KOPT-K1 (cell line): ENCODE results near the gene SIGLEC1.

Source experiments
- H3K27ac ChIP-seq: fragments of 200-600 bp; sonication (generic); 2 replicates; pipeline ENCODE4 v1.5.1; 2016; ENCODE audit warnings: antibody characterized with exemption, mild to moderate bottlenecking, low read depth, low read length; ENCODE audit not compliant: poor library complexity, severe bottlenecking
- H3K36me3 ChIP-seq: fragments of 200-600 bp; sonication (generic); 2 replicates; pipeline ENCODE4 v1.5.1; 2017; ENCODE audit warnings: antibody characterized with exemption, mild to moderate bottlenecking, low read length, moderate library complexity; ENCODE audit not compliant: insufficient read depth
- H3K9me3 ChIP-seq: fragments of 200-600 bp; sonication (generic); 2 replicates; pipeline ENCODE4 v1.5.1; 2017; ENCODE audit warnings: antibody characterized with exemption, low read length, mild to moderate bottlenecking; ENCODE audit not compliant: insufficient read depth, poor library complexity, severe bottlenecking

Gene SIGLEC1

DNA sequence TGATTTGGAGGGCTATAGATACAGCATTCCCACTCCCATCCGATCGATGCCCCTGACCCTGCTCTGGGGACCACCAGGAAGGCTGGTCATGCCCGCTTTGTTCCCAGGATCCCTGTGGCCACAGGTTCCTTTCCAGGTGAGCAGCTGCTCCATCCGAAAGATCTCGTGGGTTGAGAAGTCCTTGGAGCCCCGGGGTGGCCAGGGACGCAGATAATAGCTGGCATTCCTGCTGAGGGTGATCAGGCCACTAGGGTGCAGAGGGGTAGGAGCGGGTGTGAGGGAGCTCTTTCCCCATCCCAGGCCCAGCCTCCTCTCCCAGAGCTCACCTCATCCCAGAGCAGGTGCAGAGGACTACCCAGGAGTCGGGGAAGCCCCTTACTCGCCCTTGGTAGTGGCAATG is 38.0 kb downstream of the SIGLEC1 start:
- H3K36me3 ChIP-seq, result no peaks in the 10 kb centered on the region

DNA sequence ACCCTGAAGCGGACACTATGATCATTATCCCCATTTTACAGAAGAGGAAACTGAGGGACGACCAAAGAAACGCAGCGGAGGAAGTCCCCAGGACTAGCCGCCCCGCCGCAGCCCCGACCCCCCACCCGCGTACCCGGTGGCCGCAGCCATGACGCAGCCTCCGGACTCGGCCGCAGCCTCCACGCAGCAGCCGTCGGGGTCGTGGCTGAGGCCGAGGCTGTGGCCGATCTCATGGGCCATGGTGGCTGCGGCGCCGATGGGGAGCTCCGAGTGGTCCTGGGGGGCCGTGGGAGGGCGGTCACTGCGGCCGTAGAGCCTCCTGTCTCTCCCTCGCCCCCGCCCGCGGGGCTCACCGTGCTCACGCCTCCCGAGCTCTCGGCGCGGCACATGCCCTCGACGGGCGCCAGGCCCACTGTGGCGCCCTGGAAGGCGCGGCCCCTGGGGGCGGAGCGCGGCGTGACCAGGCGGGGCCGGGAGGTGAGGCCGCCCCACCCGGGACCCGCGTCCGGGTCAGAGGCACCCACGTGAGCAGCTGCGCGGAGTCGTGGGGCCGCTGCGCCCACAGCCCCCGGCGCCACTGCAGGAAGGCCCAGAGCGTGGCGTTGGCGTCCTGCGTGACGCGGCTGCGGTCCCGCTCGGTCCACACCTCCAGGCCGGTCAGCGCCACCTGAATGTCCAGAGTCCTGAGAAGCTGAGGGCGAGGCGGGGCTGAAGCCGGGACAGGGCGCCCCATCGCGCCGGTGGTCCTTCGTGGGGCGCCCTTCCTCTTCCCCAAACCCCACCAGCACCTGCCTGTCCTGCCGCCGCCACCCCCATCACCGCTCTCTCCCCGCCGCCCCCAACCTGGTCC is 39.0 kb downstream of the SIGLEC1 start:
- Histone ChIP-seq H3K36me3 (no peaks in the 10 kb centered on the region), H3K27ac (no peak overlapping the region), H3K9me3 (no peaks in the 10 kb centered on the region)

More for the DNA sequence above, 38.0 kb downstream of the SIGLEC1 start:
- Histone ChIP-seq H3K9me3 (no peaks in the 10 kb centered on the region), H3K27ac (no peak overlapping the region)

DNA sequence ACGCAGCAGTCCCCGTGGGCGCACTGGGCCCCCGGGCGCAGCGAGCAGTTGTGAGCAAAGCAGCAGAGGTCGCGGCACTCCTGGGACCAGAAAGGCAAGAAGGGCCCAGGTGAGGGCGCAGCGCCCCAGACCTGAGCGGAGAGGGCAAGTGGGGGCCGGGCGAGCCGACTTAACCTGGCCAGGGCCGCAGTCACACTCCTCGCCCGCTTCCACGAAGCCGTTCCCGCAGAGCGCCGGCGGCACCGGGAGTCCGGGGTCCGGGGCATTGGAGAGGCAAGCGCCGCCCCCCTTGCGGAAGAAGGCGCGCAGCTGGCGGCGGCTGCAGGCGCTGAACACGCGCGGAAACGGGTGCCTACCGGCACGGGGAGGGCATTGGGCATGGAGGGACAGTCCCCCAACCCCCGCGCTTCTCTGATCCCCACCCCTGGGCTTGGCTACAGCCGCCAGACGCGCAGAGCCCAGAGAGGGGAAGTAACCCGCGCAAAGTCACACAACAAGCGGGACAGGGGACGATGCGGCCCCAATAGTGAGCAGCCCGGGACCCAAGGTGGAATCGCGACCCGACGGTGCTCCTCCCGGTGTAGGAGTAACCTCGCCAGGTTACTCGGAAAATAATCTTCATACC is 39.7 kb downstream of the SIGLEC1 start:
- H3K36me3 ChIP-seq, result no peaks in the 10 kb centered on the region

DNA sequence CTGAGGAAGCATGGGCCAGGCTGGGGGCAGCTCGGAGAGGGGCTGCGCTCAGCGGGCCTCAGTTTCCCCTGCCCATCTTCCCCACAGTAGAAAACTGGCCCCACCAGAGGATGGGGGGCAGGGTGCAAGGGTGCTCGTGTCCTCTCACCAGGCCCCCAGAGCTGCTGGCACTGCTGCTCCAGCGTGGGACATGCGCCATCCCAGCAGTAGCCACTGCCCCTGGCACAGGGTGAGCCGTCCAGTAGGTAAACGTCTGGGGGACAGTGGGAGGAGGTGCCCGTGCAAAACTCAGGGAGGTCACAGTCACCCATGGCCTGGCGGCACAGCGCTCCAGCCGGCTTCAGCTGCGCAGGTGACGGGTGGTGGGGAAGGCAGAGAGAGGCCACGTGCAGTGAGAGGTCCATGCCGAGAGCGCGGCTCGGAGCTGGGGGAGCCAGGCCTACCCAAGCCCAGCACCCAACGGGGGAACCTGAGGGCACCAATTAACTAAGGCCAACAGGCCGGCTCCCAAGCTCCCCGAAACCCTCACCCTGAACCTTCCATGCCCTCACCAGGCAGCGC is 40.3 kb downstream of the SIGLEC1 start:
- H3K36me3 ChIP-seq, result no peaks in the 10 kb centered on the region
- no peak overlapping the region for H3K27ac ChIP-seq
- no peaks in the 10 kb centered on the region for H3K9me3 ChIP-seq

More for the DNA sequence above, 39.7 kb downstream of the SIGLEC1 start:
- Histone ChIP-seq H3K27ac (no peak overlapping the region), H3K9me3 (no peaks in the 10 kb centered on the region)

DNA sequence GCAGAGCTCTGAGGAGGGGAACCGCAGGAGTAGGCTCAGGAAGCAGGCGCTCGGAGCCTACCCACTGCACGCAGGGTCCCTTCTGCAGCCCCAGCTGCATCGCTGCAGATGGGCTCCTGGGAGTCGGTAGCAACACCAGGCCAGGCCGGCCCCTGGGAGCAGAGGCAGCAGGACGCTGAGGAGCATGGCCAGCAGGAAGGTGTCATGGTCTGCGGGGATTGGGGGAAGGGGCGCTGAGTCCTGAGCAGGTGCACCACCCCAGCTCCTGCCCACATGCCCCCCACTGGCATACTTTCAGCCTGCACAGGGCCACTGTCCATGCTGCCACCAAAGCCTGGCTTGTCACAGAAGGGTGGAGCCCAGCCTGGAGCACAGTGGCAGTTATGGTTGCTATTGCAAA is 41.5 kb downstream of the SIGLEC1 start:
- no peak overlapping the region for H3K27ac ChIP-seq
- no peaks in the 10 kb centered on the region for H3K9me3 ChIP-seq
- no peaks in the 10 kb centered on the region for H3K36me3 ChIP-seq

DNA sequence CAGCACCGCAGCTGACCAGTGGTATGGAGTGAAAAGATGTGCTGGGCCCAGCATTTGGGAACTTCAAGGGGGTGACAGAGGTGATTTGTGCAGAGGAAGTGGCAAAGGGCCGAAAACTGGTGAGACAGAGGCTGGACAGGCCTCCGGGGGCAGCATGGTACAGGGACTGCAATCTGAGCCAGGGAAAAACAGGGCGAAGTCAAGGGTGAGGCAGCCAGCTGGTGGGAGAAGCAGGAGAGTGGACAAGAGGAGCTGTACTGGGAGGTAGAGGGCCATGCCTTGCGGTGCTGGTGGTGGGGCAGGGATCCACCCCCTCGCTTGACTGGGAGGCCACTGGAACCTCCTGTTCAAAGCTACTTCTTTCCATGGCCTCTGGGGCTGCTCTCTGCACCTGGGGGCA is 41.9 kb downstream of the SIGLEC1 start:
- no peaks in the 10 kb centered on the region for H3K9me3 ChIP-seq
- H3K36me3 ChIP-seq, result no peaks in the 10 kb centered on the region

DNA sequence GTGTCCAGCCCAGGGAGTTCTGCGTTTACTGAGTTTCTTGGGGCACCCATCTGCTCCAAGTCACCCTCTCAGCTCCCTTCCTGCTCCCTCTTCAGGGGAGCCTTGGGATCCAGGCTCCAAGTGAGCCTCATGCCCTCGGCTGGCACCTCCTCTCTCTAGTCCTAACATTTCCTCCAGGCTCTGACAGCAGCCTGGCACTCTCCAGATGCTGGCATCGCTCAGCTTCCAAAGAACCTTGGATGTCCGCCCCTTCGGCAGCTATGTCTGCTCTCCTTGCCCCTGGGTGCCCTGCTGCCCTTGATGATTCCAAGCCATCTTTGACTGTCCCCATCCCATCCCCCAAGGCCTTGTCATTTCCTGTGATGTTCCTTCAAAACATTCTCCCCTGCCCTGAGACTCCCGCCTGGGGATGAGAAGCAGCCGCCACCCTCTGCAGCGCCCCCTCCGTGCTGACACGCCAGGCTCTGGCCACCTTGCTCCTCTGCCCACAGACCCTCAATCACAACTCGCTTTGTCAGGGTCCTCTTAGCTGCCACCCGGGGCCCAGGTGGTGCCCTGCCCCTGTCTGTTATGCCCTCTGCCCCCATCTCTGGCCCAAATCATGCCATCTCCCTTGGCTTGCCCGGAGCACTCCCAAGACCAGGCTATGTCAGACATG is 42.6 kb downstream of the SIGLEC1 start:
- H3K27ac ChIP-seq, result no peak overlapping the region
- no peaks in the 10 kb centered on the region for H3K9me3 ChIP-seq
- H3K36me3 ChIP-seq, result no peaks in the 10 kb centered on the region

More for the DNA sequence above, 41.9 kb downstream of the SIGLEC1 start:
- H3K27ac ChIP-seq, result no peak overlapping the region

DNA sequence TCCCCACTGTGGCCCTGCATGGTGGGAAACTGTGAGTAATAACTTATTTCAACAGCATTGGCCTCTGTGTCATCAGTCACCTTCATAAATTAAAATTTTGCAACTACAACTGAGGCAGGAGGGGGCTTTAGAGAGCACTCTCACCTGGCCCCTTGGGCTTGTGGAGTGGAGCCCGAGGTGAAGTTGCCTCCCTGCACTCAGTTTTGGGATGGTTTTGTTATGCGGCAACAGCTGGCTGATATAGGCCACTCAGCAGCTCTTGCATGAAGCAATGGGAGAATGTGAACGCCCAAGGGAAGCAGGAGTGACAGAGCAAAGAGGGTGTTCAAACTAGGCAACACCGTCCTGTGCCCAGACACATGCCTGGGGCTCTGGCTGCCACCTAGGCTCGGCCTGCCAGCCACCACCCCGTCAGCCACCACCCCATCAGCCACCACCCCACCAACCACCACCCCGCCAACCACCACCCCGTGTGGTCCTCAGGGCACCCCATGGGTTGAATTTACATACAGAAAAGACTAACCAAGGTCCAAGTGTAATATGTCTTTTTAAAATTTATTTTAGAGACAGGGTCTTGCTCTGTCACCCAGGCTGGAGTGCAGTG is 44.9 kb downstream of the SIGLEC1 start:
- no peak overlapping the region for H3K27ac ChIP-seq
- no peaks in the 10 kb centered on the region for H3K36me3 ChIP-seq
- no peaks in the 10 kb centered on the region for H3K9me3 ChIP-seq

DNA sequence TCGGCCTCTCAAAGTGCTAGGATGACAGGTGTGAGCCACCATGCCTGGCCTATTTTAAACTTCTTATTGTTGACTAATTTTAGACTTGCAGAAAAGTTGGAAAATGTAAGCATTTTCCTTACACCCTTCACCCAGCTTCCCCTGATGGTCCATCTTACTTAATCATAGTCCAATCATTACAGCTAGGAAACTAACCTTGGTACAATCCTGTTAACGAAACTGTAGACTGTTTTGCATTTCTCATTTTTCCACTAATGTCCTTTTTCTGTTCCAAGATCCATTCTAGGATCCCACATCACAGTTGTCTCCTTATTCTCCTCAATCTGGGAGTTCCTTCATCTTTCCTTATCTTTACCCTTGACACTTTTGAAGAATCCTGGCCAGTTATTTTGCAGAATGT is 48.5 kb downstream of the SIGLEC1 start:
- Histone ChIP-seq H3K36me3 (no peaks in the 10 kb centered on the region), H3K27ac (no peak overlapping the region), H3K9me3 (no peaks in the 10 kb centered on the region)

DNA sequence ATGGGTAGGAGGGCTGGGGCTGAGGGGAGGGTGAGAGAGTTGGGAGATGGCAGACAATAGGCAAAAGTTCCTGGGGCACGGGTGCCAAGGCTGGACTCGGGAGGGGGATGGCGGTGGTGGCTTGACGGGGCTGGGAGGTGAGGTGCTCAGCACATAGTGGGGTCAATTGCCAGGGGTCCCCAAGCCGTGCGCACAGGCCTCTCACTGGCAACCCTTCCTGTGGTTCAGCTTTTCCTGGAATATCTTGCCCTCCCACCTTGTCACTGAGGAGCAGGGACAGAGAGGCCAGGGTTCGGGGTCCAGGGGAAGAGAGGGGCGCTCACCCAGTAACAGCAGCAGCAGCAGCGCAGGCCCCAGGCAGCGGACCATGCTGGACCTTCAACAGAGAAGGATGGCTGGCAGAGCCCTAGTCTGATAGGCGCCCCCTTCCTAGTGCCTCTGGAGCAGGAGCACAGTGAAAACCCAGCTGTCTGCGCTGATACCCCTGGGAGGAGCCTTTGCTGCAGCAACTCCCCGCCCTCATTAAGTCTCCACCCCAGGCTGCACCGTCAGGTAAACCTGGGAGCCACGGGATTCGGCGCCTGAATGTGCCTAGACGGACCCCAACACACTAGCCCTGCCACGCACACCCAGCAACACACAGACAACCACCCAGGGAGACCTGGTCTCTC is 49.2 kb downstream of the SIGLEC1 start, which contains the start of gene GFRA4:
Gene GFRA4 (minus strand): TSS at position 369 of the 671 bp plus-strand sequence. CDS start 0 bp downstream, at position 369.
- H3K36me3 ChIP-seq, result no peaks in the 10 kb centered on the region
- H3K9me3 ChIP-seq, result no peaks in the 10 kb centered on the region

More for the DNA sequence above, 49.2 kb downstream of the SIGLEC1 start, which contains the start of gene GFRA4:
- no peak within 1 kb of the TSS for H3K27ac ChIP-seq
